H7 (cell line): ENCODE measurements around the gene GALNT11. TPM values are rescaled to one million over a fixed set of nuclear protein-coding genes. Genes with fewer than 3 reads are reported as not detected.
A peak's percentile ranks its signal among the peaks of the same experiment; 100 is the strongest.
"Not testable (repeated sequence)": the region's sequence is repeated elsewhere in the genome, so short reads cannot be mapped to it uniquely, and the experiment has no call there.

Experiments used
- DNase-seq: peaks from one replicate; pipeline ENCODE4 v3.0.0; 2012
- H3K27me3 ChIP-seq: 2 replicates; pipeline ENCODE4 v1.6.0; 2011; ENCODE audit warnings: mild to moderate bottlenecking, low read length; ENCODE audit not compliant: control insufficient read depth, insufficient read depth
- H3K36me3 ChIP-seq: replicated peaks from 2 replicates; pipeline ENCODE4 v1.5.1; 2011; ENCODE audit warnings: low read length; ENCODE audit not compliant: control insufficient read depth, insufficient read depth
- H3K4me3 ChIP-seq: 2 replicates; pipeline ENCODE4 v1.5.1; 2011; ENCODE audit warnings: low read depth, mild to moderate bottlenecking, control low read depth, low read length, moderate library complexity; ENCODE audit not compliant: insufficient read depth
- total RNA-seq: library from RNA; depleted of rRNA; stranded (reverse); fragments of >200 nt; shearing (Covaris generic); gene quantifications from 2 replicates; pipeline ENCODE4 v1.2.3, GENCODE V29; 2014

The GALNT11 gene
- total RNA-seq, 1 experiment from 2014 or later = 29.6 TPM

DNA sequence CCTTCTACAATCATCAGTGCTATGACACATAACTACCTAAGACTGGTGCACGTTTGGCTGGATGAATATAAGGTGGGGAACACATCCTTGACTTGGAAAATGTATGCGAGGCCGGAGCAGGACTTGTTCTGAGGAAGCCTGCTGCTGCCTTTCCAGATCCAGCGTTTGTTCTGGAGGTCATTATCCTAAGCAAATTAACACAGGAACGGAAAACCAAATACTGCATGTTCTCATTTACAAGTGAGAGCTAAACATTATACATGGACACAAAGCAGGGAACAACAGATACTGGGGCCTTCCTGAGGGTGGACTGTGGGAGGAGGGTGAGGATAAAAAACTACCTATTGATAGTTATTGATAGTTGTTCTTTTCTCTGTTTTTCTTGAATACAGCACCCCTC, 10.8 kb upstream of the GALNT11 start:
- H3K27me3 ChIP-seq = no peaks in the 10 kb centered on the region
- DNase-seq = no peak
- no peaks in the 10 kb centered on the region for H3K36me3 ChIP-seq
- H3K4me3 ChIP-seq = no peak overlapping the region

DNA sequence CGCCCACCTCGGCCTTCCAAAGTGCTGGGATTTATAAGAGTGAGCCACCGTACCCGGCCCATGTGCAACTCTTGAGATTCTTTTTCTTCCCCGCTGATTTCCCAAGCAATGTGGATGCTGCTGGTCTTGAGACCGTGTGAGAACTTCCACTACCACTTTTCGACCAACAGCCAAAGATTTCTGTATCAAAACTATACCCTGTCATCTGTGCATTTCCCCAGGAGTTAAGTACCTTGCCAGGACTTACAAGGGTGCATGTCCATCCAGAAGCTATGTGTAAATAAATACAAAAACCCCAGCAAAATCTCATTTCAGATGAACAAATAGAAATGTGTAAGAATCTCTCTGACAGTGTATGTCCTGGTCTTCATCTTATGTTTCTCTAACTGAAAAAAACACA, 9.9 kb upstream of the GALNT11 start:
- Histone ChIP-seq H3K36me3 (no peaks in the 10 kb centered on the region), H3K4me3 (no peak overlapping the region), H3K27me3 (no peaks in the 10 kb centered on the region)
- DNase-seq = no peak

DNA sequence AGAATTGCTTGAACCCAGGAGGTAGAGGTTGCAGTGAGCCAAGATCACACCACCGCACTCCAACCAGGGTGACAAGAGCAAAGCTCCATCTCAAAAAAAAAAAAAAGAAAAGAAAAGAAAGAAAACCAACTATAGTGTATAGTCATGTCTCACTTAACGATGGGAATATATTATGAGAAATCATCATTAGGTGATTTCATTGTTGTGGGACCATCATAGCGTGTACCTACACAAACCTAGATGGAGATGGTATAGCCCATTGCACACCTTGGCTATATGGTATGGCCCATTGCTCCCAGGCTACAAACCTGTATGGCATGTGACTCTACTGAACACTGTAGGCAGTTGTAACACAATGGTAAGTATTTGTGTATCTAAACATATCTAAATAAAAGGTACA, 8.5 kb upstream of the GALNT11 start:
- no peaks in the 10 kb centered on the region for H3K36me3 ChIP-seq
- H3K4me3 ChIP-seq = no peak overlapping the region
- no peak for DNase-seq
- H3K27me3 ChIP-seq = no peaks in the 10 kb centered on the region

DNA sequence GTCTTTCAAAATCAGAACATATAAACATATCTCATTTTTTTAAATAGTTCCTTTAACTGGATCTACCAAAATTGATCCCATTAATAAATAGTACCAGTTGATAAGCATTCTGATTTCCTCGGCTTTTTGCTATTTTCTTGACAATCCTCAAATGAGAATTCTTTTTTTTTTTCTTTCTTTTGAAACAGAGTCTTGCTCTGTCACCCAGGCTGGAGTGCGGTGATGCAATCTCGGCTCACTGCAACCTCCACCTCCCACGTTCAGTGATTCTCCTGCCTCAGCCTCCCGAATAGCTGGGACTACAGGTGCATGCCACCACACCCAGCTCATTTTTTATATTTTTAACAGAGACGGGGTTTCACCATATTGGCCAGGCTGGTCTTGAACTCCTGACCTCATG, 7.8 kb upstream of the GALNT11 start:
- not testable (repeated sequence) for H3K27me3 ChIP-seq, H3K4me3 ChIP-seq, H3K36me3 ChIP-seq, DNase-seq

DNA sequence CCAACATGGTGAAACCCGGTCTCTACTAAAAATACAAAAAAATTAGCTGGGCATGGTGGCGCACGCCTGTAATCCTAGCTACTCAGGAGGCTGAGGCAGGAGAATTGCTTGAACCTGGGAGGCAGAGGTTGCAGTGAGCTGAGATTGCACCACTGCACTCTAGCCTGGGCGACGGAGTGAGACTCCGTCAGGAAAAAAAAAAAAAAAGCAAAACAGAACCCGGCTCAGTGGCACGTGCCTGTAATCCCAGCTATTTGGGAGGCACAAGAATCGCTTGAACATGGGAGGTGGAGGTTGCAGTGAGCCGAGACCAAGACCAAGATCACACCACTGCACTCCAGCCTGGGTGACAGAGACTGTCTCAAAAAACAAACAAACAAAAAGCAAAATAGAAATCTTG, 3.7 kb upstream of the GALNT11 start:
- DNase-seq, H3K27me3 ChIP-seq, H3K36me3 ChIP-seq, H3K4me3 ChIP-seq: not testable (repeated sequence)

DNA sequence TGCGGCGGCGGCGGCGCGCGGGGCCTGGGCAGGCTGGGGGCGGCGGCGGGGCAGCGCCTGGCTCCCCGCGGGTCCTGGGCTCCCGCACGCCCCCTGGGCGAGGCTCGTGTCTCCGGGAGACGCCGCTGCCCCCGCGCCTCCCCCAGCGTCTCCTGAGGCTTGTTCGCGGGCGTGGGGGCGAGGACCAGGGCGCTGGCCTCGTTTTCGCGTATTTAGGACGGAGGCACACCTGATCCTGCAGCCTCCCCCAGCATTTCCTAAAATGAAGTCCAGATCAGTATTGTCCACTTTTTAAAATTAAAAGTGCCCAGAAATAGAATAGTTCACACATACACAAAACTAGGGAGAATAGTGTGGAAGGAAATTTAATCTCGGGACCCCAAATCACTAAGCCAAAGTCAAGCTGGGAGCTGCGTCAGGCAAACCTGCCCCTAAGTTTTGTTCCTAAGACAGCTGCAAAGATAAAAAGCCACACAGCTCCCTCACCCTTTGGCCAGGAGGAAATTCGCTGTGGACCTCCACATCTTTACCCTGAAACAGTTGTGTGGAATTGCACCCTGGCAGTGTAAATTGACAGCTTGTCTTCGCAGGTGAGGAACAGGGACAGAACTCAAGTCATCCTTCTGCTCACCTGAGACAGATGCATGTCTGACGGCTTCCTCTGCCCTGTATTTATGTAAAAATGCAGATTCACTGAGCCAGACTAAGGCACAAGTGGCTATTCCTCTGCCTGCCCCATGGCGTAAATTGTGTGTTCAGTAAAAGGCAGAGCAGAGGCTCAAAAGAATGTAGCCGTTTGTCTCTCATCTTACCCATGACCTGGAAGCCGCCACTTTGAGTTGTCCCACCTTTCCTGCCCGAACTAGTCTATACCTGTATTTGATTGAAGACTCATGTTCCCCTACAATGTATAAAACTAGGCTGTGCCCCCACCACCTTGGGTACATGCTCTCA, 740 bp downstream of the GALNT11 start:
- peak; percentile 15 for DNase-seq
- Histone ChIP-seq H3K36me3 (no peaks in the 10 kb centered on the region), H3K4me3 (peak overlapping the region; percentile 79), H3K27me3 (0 out of 2 replicates have a peak, but pooled peaks cover 2% of the 10 kb centered on the region)

DNA sequence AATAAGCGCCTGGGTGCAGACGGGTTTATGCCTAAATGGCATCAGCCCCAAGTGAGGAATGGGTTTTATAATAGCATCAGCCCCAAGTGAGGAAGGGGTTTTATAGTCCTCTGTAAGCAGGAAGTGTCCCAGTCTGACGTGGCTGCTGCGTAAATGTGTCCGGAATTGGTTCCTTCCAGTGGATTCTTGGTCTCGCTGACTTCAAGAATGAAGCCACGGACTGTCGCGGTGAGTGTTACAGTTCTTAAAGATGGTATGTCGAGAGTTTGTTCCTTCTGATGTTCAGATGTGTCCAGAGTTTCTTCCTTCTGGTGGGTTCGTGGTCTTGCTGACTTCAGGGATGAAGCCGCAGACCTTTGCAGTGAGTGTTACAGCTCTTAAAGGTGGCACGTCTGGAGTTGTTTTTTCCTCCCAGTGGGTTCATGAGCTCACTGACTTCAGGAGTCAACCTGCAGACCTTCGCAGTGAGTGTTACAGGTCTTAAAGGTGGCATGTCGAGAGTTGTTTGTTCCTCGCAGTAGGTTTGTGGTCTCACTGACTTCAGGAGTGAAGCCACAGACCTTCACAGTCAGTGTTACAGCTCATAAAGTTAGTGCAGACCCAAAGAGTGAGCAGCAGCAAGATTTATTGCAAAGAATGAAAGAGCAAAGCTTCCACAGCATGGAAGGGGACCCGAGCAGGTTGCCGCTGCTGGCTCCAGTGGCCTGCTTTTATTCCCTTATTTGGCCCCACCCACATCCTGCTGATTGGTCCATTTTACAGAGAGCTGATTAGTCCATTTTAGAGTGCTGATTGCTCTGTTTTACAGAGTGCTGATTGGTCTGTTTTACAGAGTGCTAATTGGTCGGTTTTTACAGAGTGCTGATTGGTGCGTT, 2.3 kb downstream of the GALNT11 start:
- H3K27me3 ChIP-seq, DNase-seq, H3K4me3 ChIP-seq, H3K36me3 ChIP-seq: not testable (repeated sequence)

DNA sequence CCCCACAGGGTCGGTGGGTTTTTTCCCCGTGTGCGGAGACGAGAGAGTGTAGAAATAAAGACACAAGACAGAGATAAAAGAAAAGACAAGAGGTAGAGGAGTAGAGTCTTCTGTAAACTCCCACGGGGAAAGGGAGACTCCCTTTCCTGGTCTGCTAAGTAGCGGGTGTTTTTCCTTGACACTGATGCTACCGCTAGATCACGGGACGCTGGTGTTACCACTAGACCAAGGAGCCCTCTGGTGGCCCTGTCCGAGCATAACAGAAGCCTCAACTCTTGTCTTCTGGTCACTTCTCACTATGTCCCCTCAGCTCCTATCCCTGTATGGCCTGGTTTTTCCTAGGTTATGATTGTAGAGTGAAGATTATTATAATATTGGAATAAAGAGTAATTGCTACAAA, 4.6 kb downstream of the GALNT11 start:
- not testable (repeated sequence) for H3K36me3 ChIP-seq, H3K4me3 ChIP-seq, H3K27me3 ChIP-seq
- peak; percentile 20 for DNase-seq

DNA sequence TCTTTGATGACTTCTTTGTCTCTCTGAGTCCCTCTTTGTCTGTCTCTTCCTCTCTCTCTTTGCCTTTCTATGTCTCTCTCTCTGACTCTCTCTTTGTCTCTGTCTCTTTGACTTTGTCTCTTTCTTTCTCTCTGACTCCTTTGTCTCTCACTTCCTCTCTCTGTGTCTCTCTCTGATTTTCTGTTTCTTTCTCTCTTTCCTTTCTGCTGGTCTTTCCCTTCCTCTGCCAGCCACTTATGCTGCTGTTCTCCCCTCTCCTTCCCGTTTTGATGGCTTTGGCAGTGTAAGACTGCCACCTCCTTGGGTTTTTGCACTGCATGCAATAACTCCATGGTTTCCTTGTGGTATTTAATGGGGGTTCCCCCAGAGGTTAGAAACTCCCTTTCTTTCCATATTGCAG, 5.2 kb downstream of the GALNT11 start:
- DNase-seq, H3K27me3 ChIP-seq, H3K4me3 ChIP-seq, H3K36me3 ChIP-seq: not testable (repeated sequence)

DNA sequence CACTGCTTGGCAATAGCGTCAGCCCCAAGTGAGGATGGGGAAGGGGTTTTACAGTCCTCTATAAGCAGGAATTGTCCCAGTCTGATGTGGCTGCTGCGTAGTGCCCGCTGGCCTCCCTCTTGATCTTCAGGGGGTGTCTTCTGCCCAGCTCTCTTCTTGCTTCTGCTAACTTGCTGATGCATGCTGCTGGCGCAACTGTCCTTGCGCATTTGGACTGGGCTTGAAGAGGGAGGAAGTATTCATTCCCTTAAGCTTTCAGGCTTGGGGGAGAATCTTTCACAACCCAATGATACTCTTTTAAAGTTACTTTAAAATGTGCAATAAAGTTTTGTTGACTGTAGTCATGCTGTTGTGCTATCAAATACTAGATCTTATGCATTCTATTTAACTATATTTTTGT, 10.3 kb downstream of the GALNT11 start:
- Histone ChIP-seq H3K27me3 (no peaks in the 10 kb centered on the region), H3K4me3 (peak overlapping the region; percentile 31; the same call in 1 of the 2 replicates), H3K36me3 (no peaks in the 10 kb centered on the region)
- no peak for DNase-seq

DNA sequence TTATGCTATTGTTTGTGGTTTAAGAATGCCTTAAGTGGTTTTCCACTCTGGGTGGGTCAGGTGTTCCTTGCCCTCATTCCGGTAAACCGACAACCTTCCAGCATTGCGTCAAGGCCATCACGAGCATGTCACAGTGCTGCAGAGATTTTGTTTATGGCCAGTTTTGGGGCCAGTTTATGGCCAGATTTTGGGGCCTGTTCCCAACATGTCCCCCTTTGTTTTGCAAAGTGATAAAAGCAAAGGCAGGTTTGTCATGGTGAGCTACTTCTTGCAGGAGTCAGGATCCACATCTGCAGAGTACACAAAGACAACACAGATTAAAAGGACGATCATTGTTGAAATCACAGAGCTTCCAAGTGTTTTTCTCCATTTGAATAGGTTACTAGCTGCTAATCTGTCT, 12.9 kb downstream of the GALNT11 start:
- not testable (repeated sequence) for H3K4me3 ChIP-seq, H3K36me3 ChIP-seq, H3K27me3 ChIP-seq, DNase-seq

DNA sequence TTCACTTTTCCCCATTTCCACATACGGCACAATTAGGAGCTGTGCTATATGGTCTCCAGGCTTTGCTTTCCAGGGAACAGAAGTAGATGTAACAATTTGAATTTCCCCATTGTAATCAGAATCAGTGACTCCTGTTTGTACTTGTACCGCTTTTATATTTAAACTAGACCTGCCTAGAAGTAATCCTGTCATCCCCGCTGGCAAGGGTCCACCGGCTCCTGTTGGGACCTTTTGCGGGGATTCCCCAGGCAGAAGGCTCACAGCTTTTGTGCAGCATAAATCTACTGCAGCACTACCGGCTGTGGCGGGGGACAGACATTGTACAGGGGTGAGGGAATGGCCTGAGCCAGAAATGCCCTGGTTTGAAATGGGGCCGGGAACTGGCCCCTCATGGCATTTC, 17.6 kb downstream of the GALNT11 start:
- DNase-seq, H3K4me3 ChIP-seq, H3K36me3 ChIP-seq, H3K27me3 ChIP-seq: not testable (repeated sequence)

DNA sequence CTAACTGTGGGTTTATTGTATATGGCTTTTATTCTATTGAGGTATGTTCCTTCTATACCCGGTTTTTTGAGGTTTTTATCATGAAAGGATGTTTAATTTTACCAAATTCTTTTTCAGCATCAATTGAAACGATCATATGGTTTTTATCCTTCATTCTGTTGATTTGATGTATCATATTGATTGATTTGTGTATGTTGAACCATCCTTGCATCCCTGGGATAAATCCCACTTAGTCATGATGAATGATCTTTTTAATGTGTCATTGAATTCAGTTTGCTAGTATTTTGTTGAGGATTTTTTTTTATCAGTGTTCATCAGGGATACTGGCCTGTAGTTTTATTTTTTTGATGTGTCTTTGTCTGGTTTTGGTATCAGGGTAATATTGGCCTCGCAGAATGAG, 19.4 kb downstream of the GALNT11 start:
- not testable (repeated sequence) for H3K4me3 ChIP-seq, H3K27me3 ChIP-seq

DNA sequence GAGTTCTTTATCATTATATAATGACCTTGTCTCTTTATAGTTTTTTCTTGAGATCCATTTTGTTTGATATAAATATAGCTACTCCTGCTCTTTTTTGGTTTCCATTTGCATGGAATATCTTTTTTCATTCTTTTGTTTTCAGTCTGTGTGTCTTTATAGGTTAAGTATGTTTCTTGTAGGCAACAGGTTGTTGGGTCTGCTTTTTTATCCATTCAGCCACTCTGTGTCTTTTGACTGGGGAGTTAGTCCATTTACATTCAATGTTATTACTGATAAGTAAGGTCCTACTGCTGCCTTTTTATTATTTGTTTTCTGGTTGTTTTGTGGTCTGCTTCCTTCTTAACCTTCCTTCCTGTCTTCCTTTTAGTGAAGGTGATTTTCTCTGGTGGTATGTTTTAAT, 21.1 kb downstream of the GALNT11 start:
- Histone ChIP-seq H3K36me3 (no peaks in the 10 kb centered on the region), H3K27me3 (no peaks in the 10 kb centered on the region), H3K4me3 (no peak overlapping the region)
- no peak for DNase-seq

More for the DNA sequence above, 19.4 kb downstream of the GALNT11 start:
- not testable (repeated sequence) for DNase-seq, H3K36me3 ChIP-seq

DNA sequence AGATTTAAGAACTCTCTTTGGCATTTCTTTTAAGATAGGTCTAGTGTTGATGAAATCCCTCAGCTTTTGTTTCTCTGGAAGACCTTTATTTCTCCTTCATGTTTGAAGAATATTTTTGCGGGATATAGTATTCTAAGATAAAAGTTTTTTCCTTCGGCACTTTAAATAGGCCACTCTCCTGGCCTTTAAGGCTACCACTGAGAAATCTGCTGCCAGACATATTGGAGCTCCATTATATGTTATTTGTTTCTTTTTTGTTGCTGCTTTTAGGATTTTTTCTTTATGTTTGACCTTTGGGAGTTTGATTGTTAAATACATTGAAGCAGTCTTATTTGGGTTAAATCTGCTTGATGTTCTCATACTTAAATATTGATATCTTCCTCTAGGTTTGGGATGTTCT, 22.6 kb downstream of the GALNT11 start:
- no peak for DNase-seq
- no peaks in the 10 kb centered on the region for H3K27me3 ChIP-seq
- no peaks in the 10 kb centered on the region for H3K36me3 ChIP-seq
- H3K4me3 ChIP-seq = no peak overlapping the region
